Activated CD8-positive, alpha-beta memory T cell treated with anti-CD3 and anti-CD28 coated beads, Interleukin-2, amount 50 U/mL, for 1 hour (primary cell): ENCODE results near the gene ZBTB21.
"Not testable (repeated sequence)": the region's sequence is repeated elsewhere in the genome, so short reads cannot be mapped to it uniquely, and the experiment has no call there.

Experiments
- DNase-seq: peaks from one replicate; pipeline ENCODE4 v3.0.0-alpha.2; 2020; ENCODE audit errors: extremely low read depth

Gene ZBTB21

GRCh38 chr21:41967708-41968107, 42.5 kb downstream of the ZBTB21 start:
- DNase-seq: no peak

GRCh38 chr21:41966872-41967621, 43.1 kb downstream of the ZBTB21 start:
- no peak for DNase-seq

GRCh38 chr21:41966041-41966833, 43.9 kb downstream of the ZBTB21 start:
- DNase-seq: no peak

GRCh38 chr21:41965461-41966013, 44.6 kb downstream of the ZBTB21 start:
- DNase-seq: no peak

- no peak for DNase-seq
These were observed 45.1 kb downstream of the ZBTB21 start for GRCh38 chr21:41965045-41965444.

GRCh38 chr21:41964171-41964570, 46.0 kb downstream of the ZBTB21 start:
- DNase-seq: no peak

- DNase-seq: no peak
These were observed 47.7 kb downstream of the ZBTB21 start for GRCh38 chr21:41962425-41962966.

- no peak for DNase-seq
These were observed 48.4 kb downstream of the ZBTB21 start for GRCh38 chr21:41961753-41962152.

GRCh38 chr21:41961282-41961701, 48.9 kb downstream of the ZBTB21 start:
- no peak for DNase-seq

- DNase-seq: no peak
These were observed 49.8 kb downstream of the ZBTB21 start for GRCh38 chr21:41960386-41960785.

GRCh38 chr21:41959697-41960096, 50.5 kb downstream of the ZBTB21 start:
- DNase-seq: not testable (repeated sequence)

GRCh38 chr21:41958886-41959563, 51.1 kb downstream of the ZBTB21 start:
- no peak for DNase-seq

- no peak for DNase-seq
These were observed 52.0 kb downstream of the ZBTB21 start for GRCh38 chr21:41957991-41958766.

- no peak for DNase-seq
These were observed 53.0 kb downstream of the ZBTB21 start for GRCh38 chr21:41956926-41957729.

GRCh38 chr21:41955516-41955915, 54.6 kb downstream of the ZBTB21 start:
- DNase-seq: no peak

GRCh38 chr21:41954654-41955499, 55.3 kb downstream of the ZBTB21 start:
- DNase-seq: no peak

- no peak for DNase-seq
These were observed 56.1 kb downstream of the ZBTB21 start, which contains the start of gene C2CD2 for GRCh38 chr21:41953831-41954653. C2CD2 (minus strand) TSS chr21:41954018; CDS start chr21:41953648, 370 bp downstream.

- no peak for DNase-seq
These were observed 56.8 kb downstream of the ZBTB21 start for GRCh38 chr21:41953249-41953830.
